ENCODE results near the gene BARHL2. TPM values are rescaled to one million over a fixed set of nuclear protein-coding genes. Genes with fewer than 3 reads are reported as not detected.

BARHL2 gene
- total and polyA plus RNA-seq, 8 donors: not detected

DNA sequence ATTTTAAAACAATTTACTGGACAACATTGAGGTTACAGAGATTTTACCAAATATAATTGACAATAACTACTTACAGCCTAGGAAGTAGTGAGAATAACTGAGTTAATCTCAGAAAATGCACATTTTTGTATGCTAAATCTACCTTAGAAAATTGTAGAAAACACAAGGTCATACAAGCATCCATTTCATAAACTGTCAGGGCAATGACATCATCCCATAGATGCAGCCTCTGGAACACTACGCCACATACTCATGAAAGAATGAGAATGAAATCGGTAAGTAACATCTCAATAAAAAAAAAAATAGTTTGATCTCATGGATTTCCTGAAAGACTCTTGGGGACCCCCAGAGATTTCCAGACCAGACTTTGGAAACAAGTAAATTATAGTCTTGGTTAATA lies 28.9 kb upstream of the BARHL2 start:
- H3K27me3 ChIP-seq: peaks cover 0 to 26% (median 0%) of the 10 kb centered on the region in 3 donors

DNA sequence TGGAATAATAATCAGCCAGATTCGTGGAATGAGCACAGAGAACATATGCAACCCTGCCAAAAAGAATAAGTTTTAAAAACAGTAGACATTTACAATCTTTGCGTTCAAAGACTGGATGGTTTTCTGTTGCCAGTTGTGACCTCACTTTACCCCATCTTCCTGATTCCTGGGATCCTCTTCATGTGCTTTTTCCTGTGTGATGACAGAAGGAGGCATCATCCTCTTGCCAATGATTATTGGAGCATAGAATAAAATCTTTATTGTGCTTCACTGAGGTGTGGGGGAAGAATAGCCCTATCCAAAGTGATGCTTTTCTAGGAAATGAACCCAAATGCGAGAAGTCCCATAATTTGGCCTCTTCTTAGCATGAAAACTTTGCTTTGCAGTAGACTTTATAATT lies 15.0 kb upstream of the BARHL2 start:
- no peak overlapping the region for H3K4me3 ChIP-seq
- peaks cover 24 to 90% (median 61%) of the 10 kb centered on the region in 3 donors for H3K27me3 ChIP-seq
- no peak for TF ChIP-seq POLR2AphosphoS5 (IDR thresholded peaks at IDR 0.05)
- no peak for TF ChIP-seq POLR2A (IDR thresholded peaks at IDR 0.05)
- TF ChIP-seq, protein P1, sequence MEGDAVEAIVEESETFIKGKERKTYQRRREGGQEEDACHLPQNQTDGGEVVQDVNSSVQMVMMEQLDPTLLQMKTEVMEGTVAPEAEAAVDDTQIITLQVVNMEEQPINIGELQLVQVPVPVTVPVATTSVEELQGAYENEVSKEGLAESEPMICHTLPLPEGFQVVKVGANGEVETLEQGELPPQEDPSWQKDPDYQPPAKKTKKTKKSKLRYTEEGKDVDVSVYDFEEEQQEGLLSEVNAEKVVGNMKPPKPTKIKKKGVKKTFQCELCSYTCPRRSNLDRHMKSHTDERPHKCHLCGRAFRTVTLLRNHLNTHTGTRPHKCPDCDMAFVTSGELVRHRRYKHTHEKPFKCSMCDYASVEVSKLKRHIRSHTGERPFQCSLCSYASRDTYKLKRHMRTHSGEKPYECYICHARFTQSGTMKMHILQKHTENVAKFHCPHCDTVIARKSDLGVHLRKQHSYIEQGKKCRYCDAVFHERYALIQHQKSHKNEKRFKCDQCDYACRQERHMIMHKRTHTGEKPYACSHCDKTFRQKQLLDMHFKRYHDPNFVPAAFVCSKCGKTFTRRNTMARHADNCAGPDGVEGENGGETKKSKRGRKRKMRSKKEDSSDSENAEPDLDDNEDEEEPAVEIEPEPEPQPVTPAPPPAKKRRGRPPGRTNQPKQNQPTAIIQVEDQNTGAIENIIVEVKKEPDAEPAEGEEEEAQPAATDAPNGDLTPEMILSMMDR (IDR thresholded peaks at IDR 0.05): no peak
- no peak for TF ChIP-seq EP300 (IDR thresholded peaks at IDR 0.05)
- WGBS, 5 donors: 37 to 44% (median 39%) methylated on average over 3 of the region's 3 CpGs
- intact Hi-C loops (cut with DNase I; ENCODE audit: low total_unique reads): no loop called here
- peaks cover 0 to 11% (median 0%) of the 10 kb centered on the region in 4 donors for H3K9me3 ChIP-seq
- no peak for DNase-seq
- no peaks in the 10 kb centered on the region for H3K36me3 ChIP-seq
- no peak overlapping the region for H3K27ac ChIP-seq
- peaks cover 0 to 30% (median 17%) of the 10 kb centered on the region in 4 donors for H3K4me1 ChIP-seq

More for the DNA sequence above, 28.9 kb upstream of the BARHL2 start:
- Histone ChIP-seq H3K4me3 (no peak overlapping the region), H3K9me3 (no peaks in the 10 kb centered on the region), H3K4me1 (no peaks in the 10 kb centered on the region), H3K27ac (no peak overlapping the region), H3K36me3 (no peaks in the 10 kb centered on the region)
- 92 to 96% (median 93%) methylated on average over 2 of the region's 2 CpGs for WGBS, 5 donors
- DNase-seq: no peak
- TF ChIP-seq EP300 (IDR thresholded peaks at IDR 0.05) (no peak), POLR2A (IDR thresholded peaks at IDR 0.05) (no peak), POLR2AphosphoS5 (IDR thresholded peaks at IDR 0.05) (no peak)
- TF ChIP-seq, protein P1 (IDR thresholded peaks at IDR 0.05): no peak
- intact Hi-C loops (cut with DNase I; ENCODE audit: low total_unique reads): no loop called here

DNA sequence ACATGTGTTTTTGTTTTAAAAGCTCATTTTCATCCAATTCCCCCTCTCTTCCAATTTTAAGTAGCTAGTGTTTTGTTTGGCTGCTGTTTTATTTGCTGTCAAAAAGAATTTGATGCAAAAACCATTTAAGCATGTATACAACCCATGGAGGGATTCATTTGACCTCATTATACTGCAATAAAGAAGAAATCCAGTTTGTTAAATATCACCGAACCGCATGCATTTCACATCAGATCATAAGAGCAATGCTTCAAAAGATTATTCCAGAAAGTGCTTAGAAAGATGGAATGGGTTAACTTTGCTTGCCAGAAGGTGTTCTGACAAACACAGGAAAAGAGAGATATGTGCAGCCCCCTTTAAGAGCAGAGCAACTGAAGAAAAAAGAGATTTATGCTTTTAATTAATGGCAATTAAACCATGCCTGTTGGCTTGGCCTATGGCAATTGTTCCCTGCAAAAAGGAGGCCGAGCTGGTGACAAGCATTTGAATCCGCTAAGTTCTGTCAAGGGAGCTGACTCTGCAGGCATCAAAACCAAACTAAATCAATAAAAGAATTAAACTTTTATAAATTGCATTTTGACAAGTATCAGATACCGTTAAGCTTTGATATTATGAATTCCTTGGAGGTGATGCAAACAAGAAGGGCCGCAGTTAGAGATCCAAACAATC lies 14.4 kb upstream of the BARHL2 start:
- intact Hi-C loops (cut with DNase I; ENCODE audit: low total_unique reads): no loop called here
- peaks cover 3 to 37% (median 22%) of the 10 kb centered on the region in 4 donors for H3K4me1 ChIP-seq
- no peak for DNase-seq
- H3K4me3 ChIP-seq: no peak overlapping the region
- TF ChIP-seq, protein P1 (IDR thresholded peaks at IDR 0.05): no peak
- TF ChIP-seq POLR2AphosphoS5 (IDR thresholded peaks at IDR 0.05) (no peak), POLR2A (IDR thresholded peaks at IDR 0.05) (no peak), EP300 (IDR thresholded peaks at IDR 0.05) (no peak)
- H3K27me3 ChIP-seq: peaks cover 24 to 90% (median 67%) of the 10 kb centered on the region in 3 donors
- no peak overlapping the region for H3K27ac ChIP-seq
- peaks cover 0 to 17% (median 2%) of the 10 kb centered on the region in 4 donors for H3K9me3 ChIP-seq
- no peaks in the 10 kb centered on the region for H3K36me3 ChIP-seq
- 33 to 46% (median 37%) methylated on average over 6 of the region's 6 CpGs for WGBS, 5 donors

DNA sequence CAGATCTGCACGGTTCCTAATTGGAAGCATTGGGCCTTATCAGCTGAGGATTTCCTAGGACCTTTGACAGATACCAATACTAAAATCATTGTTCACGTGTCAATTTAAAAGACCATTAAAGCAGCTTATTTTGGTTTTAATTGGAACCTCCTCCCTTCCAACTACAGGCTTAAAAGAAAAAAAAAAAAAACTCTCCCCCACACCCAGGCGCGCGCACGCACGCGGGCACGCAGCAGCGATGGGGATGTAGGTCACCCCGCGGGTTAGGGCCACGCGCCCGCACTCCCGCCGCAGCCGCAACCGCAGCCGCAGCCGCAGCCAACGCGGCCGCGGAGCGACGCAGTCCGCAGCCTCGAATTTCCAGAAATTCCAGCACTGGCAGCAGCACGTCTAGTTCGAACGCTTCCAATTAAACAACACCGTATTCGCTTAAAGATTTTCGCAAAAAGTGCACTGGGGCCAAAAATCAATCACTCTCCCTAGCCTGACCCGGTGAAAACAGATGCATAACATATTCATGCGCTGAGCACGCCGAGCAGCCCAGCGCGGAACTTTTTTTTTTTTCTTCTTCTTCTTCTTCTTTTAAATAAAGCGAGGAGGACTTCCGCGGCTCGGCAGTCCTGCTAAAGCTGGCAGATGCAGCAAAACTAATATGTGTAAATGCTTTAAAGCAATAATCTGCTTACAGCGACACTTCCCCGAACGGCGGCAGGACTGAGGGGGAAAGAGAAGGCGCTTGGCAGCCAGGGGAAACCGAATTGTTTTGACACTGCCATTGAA lies 13.3 kb upstream of the BARHL2 start:
- TF ChIP-seq POLR2AphosphoS5 (IDR thresholded peaks at IDR 0.05) (no peak), EP300 (IDR thresholded peaks at IDR 0.05) (no peak), POLR2A (IDR thresholded peaks at IDR 0.05) (no peak)
- TF ChIP-seq, protein P1 (IDR thresholded peaks at IDR 0.05): no peak
- WGBS, 5 donors: 3 to 9% (median 7%) methylated on average over 51 of the region's 51 CpGs
- H3K4me3 ChIP-seq: peak overlapping the region in 2 of 4 donors; percentile 30
- H3K27ac ChIP-seq: no peak overlapping the region
- peaks cover 0 to 27% (median 2%) of the 10 kb centered on the region in 4 donors for H3K9me3 ChIP-seq
- peaks cover 35 to 91% (median 78%) of the 10 kb centered on the region in 3 donors for H3K27me3 ChIP-seq
- no peaks in the 10 kb centered on the region for H3K36me3 ChIP-seq
- H3K4me1 ChIP-seq: peaks cover 14 to 47% (median 33%) of the 10 kb centered on the region in 4 donors
- intact Hi-C loops (cut with DNase I; ENCODE audit: low total_unique reads): no loop called here
- DNase-seq: no peak
